RWPE1 (cell line): ENCODE measurements around the gene C9orf43.

Source experiments
- CTCF ChIA-PET: fragments of 350-600 bp; sonication (Branson Sonifier 250); formaldehyde crosslinking; extraction: SDS; loops from one replicate; lab custom pipeline; 2021; lab: Yijun Ruan, JAX
- POLR2A ChIA-PET: fragments of 400-600 bp; formaldehyde crosslinking; extraction: SDS; loops from one replicate; lab custom pipeline; 2020; ENCODE audit warnings: antibody characterized with exemption; ENCODE audit not compliant: low non-redundant PET; lab: Yijun Ruan, JAX
- DNase-seq: peaks from one replicate; pipeline ENCODE4 v3.0.0; 2012; ENCODE audit warnings: low spot score
- H3K27ac ChIP-seq: fragments of 450-650 bp; 2 replicates; pipeline ENCODE4 v1.5.1; 2017
- TF ChIP-seq, protein P1 (sequence below): fragments of 450-650 bp; conservative IDR thresholded peaks from 2 replicates; pipeline ENCODE4 v1.5.1; 2017; ENCODE audit warnings: low read depth, mild to moderate bottlenecking

C9orf43 gene

GRCh38 chr9:113416149-113416721 lies 5.7 kb downstream of the C9orf43 start:
- POLR2A ChIA-PET = no interaction called here
- CTCF ChIA-PET = interaction anchor here (0.7 kb wide), 1 partner anchor 233 kb away, joined by 5 read pairs; no protein-coding TSS in a partner anchor
- no peak for DNase-seq
- TF ChIP-seq, protein P1, sequence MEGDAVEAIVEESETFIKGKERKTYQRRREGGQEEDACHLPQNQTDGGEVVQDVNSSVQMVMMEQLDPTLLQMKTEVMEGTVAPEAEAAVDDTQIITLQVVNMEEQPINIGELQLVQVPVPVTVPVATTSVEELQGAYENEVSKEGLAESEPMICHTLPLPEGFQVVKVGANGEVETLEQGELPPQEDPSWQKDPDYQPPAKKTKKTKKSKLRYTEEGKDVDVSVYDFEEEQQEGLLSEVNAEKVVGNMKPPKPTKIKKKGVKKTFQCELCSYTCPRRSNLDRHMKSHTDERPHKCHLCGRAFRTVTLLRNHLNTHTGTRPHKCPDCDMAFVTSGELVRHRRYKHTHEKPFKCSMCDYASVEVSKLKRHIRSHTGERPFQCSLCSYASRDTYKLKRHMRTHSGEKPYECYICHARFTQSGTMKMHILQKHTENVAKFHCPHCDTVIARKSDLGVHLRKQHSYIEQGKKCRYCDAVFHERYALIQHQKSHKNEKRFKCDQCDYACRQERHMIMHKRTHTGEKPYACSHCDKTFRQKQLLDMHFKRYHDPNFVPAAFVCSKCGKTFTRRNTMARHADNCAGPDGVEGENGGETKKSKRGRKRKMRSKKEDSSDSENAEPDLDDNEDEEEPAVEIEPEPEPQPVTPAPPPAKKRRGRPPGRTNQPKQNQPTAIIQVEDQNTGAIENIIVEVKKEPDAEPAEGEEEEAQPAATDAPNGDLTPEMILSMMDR = no peak
- no peak overlapping the region for H3K27ac ChIP-seq

GRCh38 chr9:113417370-113417769 lies 6.8 kb downstream of the C9orf43 start:
- ChIA-PET POLR2A (no interaction called here), CTCF (no interaction called here)
- no peak overlapping the region for H3K27ac ChIP-seq
- DNase-seq = no peak
- TF ChIP-seq, protein P1 = no peak

- TF ChIP-seq, protein P1 = no peak
- POLR2A ChIA-PET = no interaction called here
- no peak for DNase-seq
Observed at GRCh38 chr9:113421726-113422125, 11.2 kb downstream of the C9orf43 start.

DNA sequence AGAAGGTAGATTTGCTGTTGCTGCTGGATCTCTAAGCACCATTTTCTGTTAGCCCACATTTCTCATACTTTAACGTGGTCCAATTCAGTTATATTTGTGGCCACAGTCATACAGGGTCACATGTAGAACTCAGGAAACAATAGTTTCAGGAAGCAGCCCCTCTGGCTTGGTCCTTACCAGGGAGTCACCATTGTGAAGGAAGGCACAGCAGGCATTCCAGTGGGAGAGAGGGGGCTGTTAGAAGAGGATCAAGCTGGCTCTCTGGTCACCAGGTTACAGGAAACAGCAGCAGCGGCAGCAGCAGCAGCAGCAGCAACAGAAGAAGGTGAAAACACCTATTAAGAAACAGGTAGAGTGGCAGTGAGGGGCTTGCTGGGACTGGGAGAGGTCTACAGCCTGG lies 14.5 kb downstream of the C9orf43 start:
- H3K27ac ChIP-seq = no peak overlapping the region
- CTCF ChIA-PET = no interaction called here
- no peak for DNase-seq
- POLR2A ChIA-PET = no interaction called here
- TF ChIP-seq, protein P1 = no peak

More at GRCh38 chr9:113421726-113422125, 11.2 kb downstream of the C9orf43 start:
- no peak overlapping the region for H3K27ac ChIP-seq
- CTCF ChIA-PET = interaction anchor here (0.6 to 1.5 kb wide), 4 partner anchors 8 to 236 kb away, joined by 3 to 4 read pairs (median 4); no protein-coding TSS in a partner anchor

DNA sequence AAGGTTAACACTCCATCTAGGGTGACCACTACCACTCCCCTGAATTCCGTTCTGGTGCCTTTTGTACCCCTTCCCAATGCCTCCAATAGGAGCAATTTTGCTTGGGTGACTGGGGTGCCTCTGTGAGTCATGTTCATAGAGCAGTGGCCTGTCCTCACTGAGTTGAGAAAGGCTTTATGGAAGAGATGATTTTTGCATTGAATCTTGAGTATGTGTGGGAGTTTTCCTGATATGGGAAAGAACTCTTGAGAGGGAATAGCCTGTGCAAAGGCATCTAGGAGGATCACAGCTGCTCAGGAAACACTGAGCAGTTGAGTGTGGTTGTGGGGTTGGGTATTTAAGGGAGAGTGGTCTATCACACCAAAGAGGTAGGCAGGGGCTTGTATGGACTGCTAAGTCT lies 16.2 kb downstream of the C9orf43 start:
- DNase-seq = no peak
- ChIA-PET CTCF (no interaction called here), POLR2A (interaction anchor here (1.2 kb wide), 1 partner anchor 16 kb away, joined by 4 read pairs; the partner anchor contains the start of genes C9orf43 and POLE3)
- H3K27ac ChIP-seq = no peak overlapping the region
- TF ChIP-seq, protein P1 = no peak

GRCh38 chr9:113427629-113428028 lies 17.1 kb downstream of the C9orf43 start:
- POLR2A ChIA-PET = no interaction called here
- CTCF ChIA-PET = no interaction called here
- TF ChIP-seq, protein P1 = no peak
- DNase-seq = no peak
- H3K27ac ChIP-seq = no peak overlapping the region
